KOPT-K1 (cell line): ENCODE results near the gene PKD1.

Experiments used
- H3K27ac ChIP-seq: fragments of 200-600 bp; sonication (generic); 2 replicates; pipeline ENCODE4 v1.5.1; 2016; ENCODE audit warnings: antibody characterized with exemption, mild to moderate bottlenecking, low read depth, low read length; ENCODE audit not compliant: poor library complexity, severe bottlenecking
- H3K36me3 ChIP-seq: fragments of 200-600 bp; sonication (generic); 2 replicates; pipeline ENCODE4 v1.5.1; 2017; ENCODE audit warnings: antibody characterized with exemption, mild to moderate bottlenecking, low read length, moderate library complexity; ENCODE audit not compliant: insufficient read depth
- H3K9me3 ChIP-seq: fragments of 200-600 bp; sonication (generic); 2 replicates; pipeline ENCODE4 v1.5.1; 2017; ENCODE audit warnings: antibody characterized with exemption, low read length, mild to moderate bottlenecking; ENCODE audit not compliant: insufficient read depth, poor library complexity, severe bottlenecking

The PKD1 gene

GRCh38 chr16:2174396-2175131, 38.9 kb upstream of the PKD1 start:
- Histone ChIP-seq H3K9me3 (no peaks in the 10 kb centered on the region), H3K36me3 (peaks cover 80% of the 10 kb centered on the region), H3K27ac (no peak overlapping the region)

GRCh38 chr16:2173916-2174315, 38.2 kb upstream of the PKD1 start:
- H3K36me3 ChIP-seq: peaks cover 81% of the 10 kb centered on the region

GRCh38 chr16:2173366-2173765, 37.7 kb upstream of the PKD1 start:
- H3K27ac ChIP-seq: no peak overlapping the region
- H3K36me3 ChIP-seq: peaks cover 85% of the 10 kb centered on the region
- H3K9me3 ChIP-seq: no peaks in the 10 kb centered on the region

More at GRCh38 chr16:2173916-2174315, 38.2 kb upstream of the PKD1 start:
- Histone ChIP-seq H3K27ac (no peak overlapping the region), H3K9me3 (no peaks in the 10 kb centered on the region)

- Histone ChIP-seq H3K36me3 (peaks cover 87% of the 10 kb centered on the region), H3K9me3 (no peaks in the 10 kb centered on the region), H3K27ac (no peak overlapping the region)
Observed at GRCh38 chr16:2172688-2173335, 37.1 kb upstream of the PKD1 start.

- H3K9me3 ChIP-seq: no peaks in the 10 kb centered on the region
- peaks cover 87% of the 10 kb centered on the region for H3K36me3 ChIP-seq
- H3K27ac ChIP-seq: no peak overlapping the region
Observed at GRCh38 chr16:2171601-2172178, 36.0 kb upstream of the PKD1 start.

- no peaks in the 10 kb centered on the region for H3K9me3 ChIP-seq
- H3K27ac ChIP-seq: no peak overlapping the region
- H3K36me3 ChIP-seq: peaks cover 87% of the 10 kb centered on the region
Observed at GRCh38 chr16:2170587-2171435, 35.1 kb upstream of the PKD1 start.

GRCh38 chr16:2170080-2170479, 34.4 kb upstream of the PKD1 start:
- peaks cover 85% of the 10 kb centered on the region for H3K36me3 ChIP-seq
- H3K27ac ChIP-seq: no peak overlapping the region
- peaks cover 5% of the 10 kb centered on the region for H3K9me3 ChIP-seq

GRCh38 chr16:2167068-2167638, 31.5 kb upstream of the PKD1 start:
- H3K36me3 ChIP-seq: peaks cover 72% of the 10 kb centered on the region
- no peak overlapping the region for H3K27ac ChIP-seq

GRCh38 chr16:2166263-2167067, 30.8 kb upstream of the PKD1 start:
- H3K9me3 ChIP-seq: peaks cover 23% of the 10 kb centered on the region
- H3K36me3 ChIP-seq: peaks cover 65% of the 10 kb centered on the region
- no peak overlapping the region for H3K27ac ChIP-seq

More at GRCh38 chr16:2167068-2167638, 31.5 kb upstream of the PKD1 start:
- H3K9me3 ChIP-seq: peaks cover 23% of the 10 kb centered on the region

- H3K9me3 ChIP-seq: peaks cover 23% of the 10 kb centered on the region
- H3K27ac ChIP-seq: no peak overlapping the region
- H3K36me3 ChIP-seq: peaks cover 59% of the 10 kb centered on the region
Observed at GRCh38 chr16:2165861-2166260, 30.2 kb upstream of the PKD1 start.

GRCh38 chr16:2163211-2163881, 27.6 kb upstream of the PKD1 start:
- Histone ChIP-seq H3K27ac (no peak overlapping the region), H3K36me3 (peaks cover 44% of the 10 kb centered on the region), H3K9me3 (peaks cover 23% of the 10 kb centered on the region)

GRCh38 chr16:2162676-2163118, 27.0 kb upstream of the PKD1 start:
- Histone ChIP-seq H3K9me3 (peaks cover 23% of the 10 kb centered on the region), H3K36me3 (peaks cover 44% of the 10 kb centered on the region), H3K27ac (no peak overlapping the region)

GRCh38 chr16:2161911-2162310, 26.2 kb upstream of the PKD1 start:
- H3K36me3 ChIP-seq: peaks cover 37% of the 10 kb centered on the region
- no peak overlapping the region for H3K27ac ChIP-seq

More at GRCh38 chr16:2161911-2162310, 26.2 kb upstream of the PKD1 start:
- peaks cover 23% of the 10 kb centered on the region for H3K9me3 ChIP-seq
